ENCODE data around the gene H2AZ1. TPM values are rescaled to one million over a fixed set of nuclear protein-coding genes. Genes with fewer than 3 reads are reported as not detected.

Gene H2AZ1
- total and polyA plus RNA-seq, 4 donors, result 28.5 to 139 (median 103) TPM

- no peak for TF ChIP-seq CTCF (IDR thresholded peaks at IDR 0.05; ENCODE audit: low read depth, low read length, missing input control)
- no peak for TF ChIP-seq EGR1 (IDR thresholded peaks at IDR 0.05; ENCODE audit: low read depth in 2 of 2)
Observed at GRCh38 chr4:99915449-99915848, 34.6 kb downstream of the H2AZ1 start (continued).

Other genes with a start within 250 kb of the H2AZ1 start
- gene DAPP1, start 133.4 kb downstream of the H2AZ1 start, total RNA-seq, result 1 to 10 TPM; 1.1 to 4.8 TPM
- gene DAPP1, start 133.4 kb downstream of the H2AZ1 start, polyA plus RNA-seq, result under 1 TPM; 0.53 to 0.74 TPM
- 10 to 100 TPM; 16.1 to 23.5 TPM for gene LAMTOR3, start 55.8 kb downstream of the H2AZ1 start, total RNA-seq
- 10 to 100 TPM; 13.5 to 26.3 TPM for gene LAMTOR3, start 55.8 kb downstream of the H2AZ1 start, polyA plus RNA-seq
- 10 to 100 TPM in 1 of 2 donors, 1 to 10 TPM in 1; 9.5 to 15.1 TPM for gene DNAJB14, start 3.7 kb downstream of the H2AZ1 start, total RNA-seq
- 1 to 10 TPM; 8.1 to 8.3 TPM for gene DNAJB14, start 3.7 kb downstream of the H2AZ1 start, polyA plus RNA-seq
- gene DDIT4L, start 240.2 kb upstream of the H2AZ1 start, total RNA-seq, result under 1 TPM; 0.08 to 0.14 TPM
- under 1 TPM; 0.13 to 0.21 TPM for gene DDIT4L, start 240.2 kb upstream of the H2AZ1 start, polyA plus RNA-seq